GM12891 (cell line): Measurements from ENCODE around the gene FBXW9.

Experiments
- PAX5 ChIP-seq: IDR thresholded peaks from 2 replicates; pipeline ENCODE4 v1.6.1; 2011; ENCODE audit warnings: low read length, moderate library complexity, mild to moderate bottlenecking; ENCODE audit not compliant: insufficient read depth, severe bottlenecking
- POLR2A ChIP-seq: IDR thresholded peaks from 2 replicates; pipeline ENCODE4 v1.6.1; 2011; ENCODE audit warnings: low read depth, low read length, control low read depth
- POLR2AphosphoS5 ChIP-seq: IDR thresholded peaks from 2 replicates; pipeline ENCODE4 v1.6.1; 2011; ENCODE audit warnings: low read depth, low read length, control low read depth
- POU2F2 ChIP-seq: IDR thresholded peaks from 2 replicates; pipeline ENCODE4 v1.6.1; 2011; ENCODE audit warnings: low read depth, mild to moderate bottlenecking, control low read depth, low read length, moderate library complexity
- SPI1 ChIP-seq: IDR thresholded peaks from 2 replicates; pipeline ENCODE4 v1.6.1; 2011; ENCODE audit warnings: low read depth, low read length, control low read depth
- TAF1 ChIP-seq: IDR thresholded peaks from 2 replicates; pipeline ENCODE4 v1.6.1; 2011; ENCODE audit warnings: low read depth, low read length, control low read depth

- no peak for TF ChIP-seq PAX5
- TF ChIP-seq TAF1: no peak
- TF ChIP-seq POLR2A: no peak
- TF ChIP-seq POLR2AphosphoS5: no peak
- no peak for TF ChIP-seq SPI1
- TF ChIP-seq POU2F2: no peak
These were observed 8.8 kb downstream of the FBXW9 start, which contains the start of gene GNG14 for GRCh38 chr19:12687496-12688196.
